H54 (cell line): ENCODE measurements around the gene EDN2.

ENCODE experiments used
- DNase-seq: peaks from one replicate; pipeline ENCODE4 v3.0.0; 2011; ENCODE audit warnings: low spot score, mixed read lengths; ENCODE audit not compliant: insufficient read length
- FAIRE-seq: peaks from 3 replicates; lab custom pipeline; 2011; peaks lifted over from hg19 to GRCh38; lab: Jason Lieb, UNC
- POLR2A ChIP-seq: IDR thresholded peaks from 2 replicates; pipeline ENCODE4 v1.6.1; 2011; ENCODE audit warnings: low read depth, mild to moderate bottlenecking, low read length

The EDN2 gene

DNA sequence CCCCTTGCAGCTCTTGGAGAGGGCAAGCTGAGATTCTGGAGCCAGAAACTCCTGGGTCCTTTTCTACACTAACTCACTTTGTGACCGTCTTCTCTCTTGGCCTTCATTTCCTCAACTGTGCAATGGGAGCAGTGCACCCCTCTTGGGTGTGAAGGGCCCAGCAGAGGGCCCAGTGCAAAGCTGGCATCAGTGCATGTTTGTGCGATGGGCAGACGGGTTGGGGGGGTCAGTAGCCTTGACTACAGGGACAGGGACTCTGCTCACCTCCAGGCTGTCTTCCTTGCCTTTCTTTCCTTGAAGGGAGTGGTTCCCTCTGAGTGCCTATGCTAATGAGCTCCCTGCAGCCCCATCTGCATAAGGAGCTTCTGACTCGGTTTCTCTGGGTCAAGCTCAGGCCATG is 51.0 kb downstream of the EDN2 start:
- no peak for TF ChIP-seq POLR2A
- FAIRE-seq (no peak), DNase-seq (no peak)

- DNase-seq, result peak; percentile 98
- FAIRE-seq, result peak; percentile 80
These were observed 51.8 kb downstream of the EDN2 start for GRCh38 chr1:41432481-41433280.

DNA sequence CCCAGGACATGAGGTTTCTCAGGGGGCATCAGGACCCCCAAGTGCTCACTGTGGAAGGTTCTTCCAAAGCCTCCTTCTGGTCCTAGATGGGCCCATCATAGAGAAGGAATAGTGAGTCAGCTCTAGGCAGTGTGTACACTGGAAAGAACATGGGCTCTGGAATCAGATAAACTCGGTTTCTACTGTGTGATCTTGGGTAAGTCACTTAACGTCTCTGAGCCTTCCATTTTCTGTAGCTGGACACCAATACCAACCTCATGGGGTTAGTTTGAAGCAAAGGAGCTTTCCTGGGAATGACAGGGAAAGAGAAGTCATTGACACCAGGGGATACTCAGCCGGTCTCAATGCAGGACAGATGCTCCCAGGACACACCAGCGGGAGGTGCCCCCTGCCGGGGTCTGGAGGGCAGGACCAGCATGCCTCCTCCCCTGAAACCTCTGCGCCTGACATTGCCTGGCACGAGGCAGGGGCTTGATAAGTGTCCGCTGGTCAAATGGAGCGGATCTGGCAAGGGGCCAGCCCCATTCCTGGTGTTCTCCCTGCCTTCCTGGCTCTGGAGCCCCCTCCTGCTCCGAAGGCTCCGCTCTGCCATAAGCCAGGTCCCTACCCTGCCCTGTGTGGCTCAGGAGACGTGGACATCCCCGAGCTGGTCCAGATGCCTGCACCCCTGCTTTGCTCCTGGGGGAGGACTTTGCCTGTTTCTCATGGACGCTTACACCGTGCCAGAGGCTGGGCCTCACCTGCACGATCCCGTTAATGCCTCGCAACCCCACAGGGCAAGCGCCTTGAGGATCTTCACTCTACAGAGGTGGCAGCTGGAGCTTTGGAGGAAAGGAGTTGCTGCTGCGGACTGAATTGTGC is 52.8 kb downstream of the EDN2 start:
- no peak for TF ChIP-seq POLR2A
- DNase-seq (no peak), FAIRE-seq (no peak)

More at GRCh38 chr1:41432481-41433280, 51.8 kb downstream of the EDN2 start:
- no peak for TF ChIP-seq POLR2A

DNA sequence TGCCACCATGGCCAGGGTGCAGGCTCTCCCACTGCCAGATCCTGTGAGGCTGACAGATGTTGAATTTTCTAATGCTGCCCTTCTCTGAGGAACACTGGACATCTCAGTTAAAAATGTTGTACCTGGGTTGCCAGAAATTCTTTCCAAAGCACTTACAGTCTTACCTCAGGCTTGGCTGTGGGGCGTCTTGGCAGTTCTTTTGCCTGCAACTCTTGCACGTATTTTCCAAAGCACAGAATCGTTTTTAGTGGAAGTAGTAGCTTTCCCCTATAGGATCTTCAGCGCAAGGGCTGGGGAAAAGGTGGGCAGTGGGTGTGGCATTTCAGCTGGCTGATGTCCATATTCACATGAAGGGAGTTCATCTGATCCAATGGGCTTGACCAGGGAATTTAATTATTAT is 53.9 kb downstream of the EDN2 start:
- DNase-seq, result no peak
- FAIRE-seq, result no peak
- TF ChIP-seq POLR2A, result no peak

DNA sequence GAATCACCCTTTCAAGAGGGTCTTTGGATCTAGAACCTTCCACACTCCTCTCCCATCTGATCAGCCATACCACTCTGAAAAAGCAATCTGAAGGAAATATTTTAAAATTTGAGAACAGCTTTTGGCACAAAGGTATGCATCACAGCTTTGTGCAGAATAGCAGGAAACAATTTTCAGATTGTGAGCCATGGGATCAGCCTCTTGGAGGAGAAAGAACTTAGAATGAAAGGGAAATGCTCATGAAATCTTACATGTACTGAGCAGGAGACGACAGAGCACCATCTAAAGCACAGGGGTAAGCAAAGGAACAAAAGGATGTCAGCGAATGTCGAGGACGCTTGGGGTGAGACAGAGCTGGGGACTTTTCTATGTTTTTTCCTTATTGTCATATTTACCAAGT is 54.4 kb downstream of the EDN2 start:
- no peak for TF ChIP-seq POLR2A
- no peak for DNase-seq
- no peak for FAIRE-seq

DNA sequence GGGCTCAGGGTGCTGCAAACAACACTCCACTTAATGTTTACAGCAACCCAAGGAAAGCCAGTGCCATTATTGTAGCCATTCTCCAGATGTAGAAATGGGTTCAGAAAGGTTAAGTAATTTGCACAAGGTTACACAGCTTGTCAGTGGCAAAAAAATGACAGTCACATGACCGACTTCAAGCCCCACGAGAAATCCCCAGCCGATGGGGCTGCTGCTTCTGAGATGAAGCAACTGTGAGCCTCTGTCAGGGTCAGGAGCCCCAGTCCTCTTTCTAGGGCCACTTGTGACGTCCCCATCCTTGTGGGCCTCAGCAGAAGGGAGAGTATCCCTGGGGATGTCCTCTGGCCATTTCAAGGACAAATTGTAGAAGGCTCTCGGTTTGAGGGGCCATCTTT is 54.8 kb downstream of the EDN2 start:
- TF ChIP-seq POLR2A, result no peak
- FAIRE-seq (no peak), DNase-seq (no peak)
